HG02981 (cell line): ENCODE results near the gene OR4D11.
"Not testable (repeated sequence)": the region's sequence is repeated elsewhere in the genome, so short reads cannot be mapped to it uniquely, and the experiment has no call there.

ENCODE experiments used
- ATAC-seq: cut with Tn5 transposase; IDR thresholded peaks from one replicate; pipeline ENCODE4 v1.9.1; 2021; ENCODE audit warnings: mild to moderate bottlenecking, moderate library complexity; ENCODE audit not compliant: unreplicated experiment

The OR4D11 gene

GRCh38 chr11:59503276-59503675 lies at the start of gene OR4D11:
Gene OR4D11 (plus strand): TSS chr11:59503576. CDS start chr11:59503576, 0 bp downstream.
- no peak for ATAC-seq

- ATAC-seq, result no peak
These were observed 46.7 kb upstream of the OR4D11 start, which contains the start of gene OR4D6 for GRCh38 chr11:59456661-59457060. Gene OR4D6 (plus strand): TSS chr11:59456961. CDS start chr11:59456961, 0 bp downstream.

GRCh38 chr11:59459916-59460315 lies 43.5 kb upstream of the OR4D11 start:
- ATAC-seq, result no peak

GRCh38 chr11:59463190-59463641 lies 40.2 kb upstream of the OR4D11 start:
- no peak for ATAC-seq

- no peak for ATAC-seq
These were observed 30.4 kb upstream of the OR4D11 start, which contains the start of gene OR4D10 for GRCh38 chr11:59473015-59473414. Gene OR4D10 (plus strand): TSS chr11:59473315. CDS start chr11:59477430, 4,115 bp downstream.

- ATAC-seq, result no peak
These were observed 28.2 kb upstream of the OR4D11 start for GRCh38 chr11:59475176-59475575.

GRCh38 chr11:59479906-59480305 lies 23.5 kb upstream of the OR4D11 start:
- ATAC-seq, result no peak

GRCh38 chr11:59480359-59480758 lies 23.0 kb upstream of the OR4D11 start:
- ATAC-seq, result no peak

- no peak for ATAC-seq
These were observed 1.4 kb upstream of the OR4D11 start for GRCh38 chr11:59501931-59502330.

- no peak for ATAC-seq
These were observed 7.7 kb downstream of the OR4D11 start, which contains the start of gene OR4D9 for GRCh38 chr11:59510941-59511589. Gene OR4D9 (plus strand): TSS chr11:59511539. CDS start chr11:59514913, 3,374 bp downstream.

- no peak for ATAC-seq
These were observed 8.3 kb downstream of the OR4D11 start for GRCh38 chr11:59511675-59512074.

GRCh38 chr11:59520139-59520538 lies 16.8 kb downstream of the OR4D11 start:
- not testable (repeated sequence) for ATAC-seq

- no peak for ATAC-seq
These were observed 17.4 kb downstream of the OR4D11 start for GRCh38 chr11:59520741-59521140.

GRCh38 chr11:59523541-59523940 lies 20.2 kb downstream of the OR4D11 start:
- ATAC-seq, result no peak

- no peak for ATAC-seq
These were observed 25.3 kb downstream of the OR4D11 start for GRCh38 chr11:59528711-59529110.

- ATAC-seq, result no peak
These were observed 29.2 kb downstream of the OR4D11 start for GRCh38 chr11:59532620-59533019.

- ATAC-seq, result no peak
These were observed 31.3 kb downstream of the OR4D11 start for GRCh38 chr11:59534676-59535075.

- no peak for ATAC-seq
These were observed 38.9 kb downstream of the OR4D11 start for GRCh38 chr11:59542142-59542810.

- ATAC-seq, result not testable (repeated sequence)
These were observed 40.3 kb downstream of the OR4D11 start for GRCh38 chr11:59543713-59544112.

GRCh38 chr11:59544869-59545178 lies 41.4 kb downstream of the OR4D11 start:
- no peak for ATAC-seq

GRCh38 chr11:59545179-59546020 lies 42.0 kb downstream of the OR4D11 start:
- no peak for ATAC-seq
